ENCODE results near the gene TNNI2.

TNNI2 gene

GRCh38 chr11:1877211-1878136 lies 38.7 kb downstream of the TNNI2 start:
- DNase-seq (ENCODE audit: extremely low read depth, low read depth), result no peak
- TF ChIP-seq, protein P1, sequence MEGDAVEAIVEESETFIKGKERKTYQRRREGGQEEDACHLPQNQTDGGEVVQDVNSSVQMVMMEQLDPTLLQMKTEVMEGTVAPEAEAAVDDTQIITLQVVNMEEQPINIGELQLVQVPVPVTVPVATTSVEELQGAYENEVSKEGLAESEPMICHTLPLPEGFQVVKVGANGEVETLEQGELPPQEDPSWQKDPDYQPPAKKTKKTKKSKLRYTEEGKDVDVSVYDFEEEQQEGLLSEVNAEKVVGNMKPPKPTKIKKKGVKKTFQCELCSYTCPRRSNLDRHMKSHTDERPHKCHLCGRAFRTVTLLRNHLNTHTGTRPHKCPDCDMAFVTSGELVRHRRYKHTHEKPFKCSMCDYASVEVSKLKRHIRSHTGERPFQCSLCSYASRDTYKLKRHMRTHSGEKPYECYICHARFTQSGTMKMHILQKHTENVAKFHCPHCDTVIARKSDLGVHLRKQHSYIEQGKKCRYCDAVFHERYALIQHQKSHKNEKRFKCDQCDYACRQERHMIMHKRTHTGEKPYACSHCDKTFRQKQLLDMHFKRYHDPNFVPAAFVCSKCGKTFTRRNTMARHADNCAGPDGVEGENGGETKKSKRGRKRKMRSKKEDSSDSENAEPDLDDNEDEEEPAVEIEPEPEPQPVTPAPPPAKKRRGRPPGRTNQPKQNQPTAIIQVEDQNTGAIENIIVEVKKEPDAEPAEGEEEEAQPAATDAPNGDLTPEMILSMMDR (IDR thresholded peaks at IDR 0.05; ENCODE audit: low read depth, low read length), result no peak

- TF ChIP-seq, protein P1 (IDR thresholded peaks at IDR 0.05; ENCODE audit: low read depth, low read length), result no peak
These were observed 39.6 kb downstream of the TNNI2 start for GRCh38 chr11:1878137-1879031.

DNA sequence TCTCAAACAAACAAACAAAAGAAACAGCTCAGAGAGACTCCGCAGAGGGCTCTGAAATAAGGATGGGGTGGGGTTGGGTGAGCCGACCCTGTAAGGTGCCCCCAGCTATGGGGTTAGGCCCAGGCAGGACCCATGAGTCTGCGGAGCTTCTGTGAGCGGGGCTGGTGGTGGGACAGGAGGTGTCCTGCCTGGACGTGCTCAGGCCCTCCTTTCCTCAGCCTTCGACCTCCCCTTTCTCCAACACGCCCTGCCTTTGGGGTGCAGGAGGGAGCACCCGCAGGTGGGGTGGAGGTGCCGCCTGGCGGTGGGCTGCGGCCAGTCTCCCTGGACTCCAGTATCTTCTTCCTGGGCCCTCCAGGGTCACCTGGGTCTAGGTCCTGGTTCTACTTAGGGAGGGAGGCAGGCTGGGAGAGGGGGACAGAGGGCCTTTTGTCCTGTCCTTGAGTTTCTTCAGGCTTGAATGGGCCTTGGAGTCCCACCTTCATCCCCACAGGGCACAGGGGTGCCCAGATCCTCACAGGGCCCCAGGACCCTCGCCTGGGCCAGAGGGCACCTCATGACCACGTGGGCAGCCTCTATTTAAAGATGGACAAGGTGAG lies 40.7 kb downstream of the TNNI2 start:
- TF ChIP-seq, protein P1 (IDR thresholded peaks at IDR 0.05; ENCODE audit: low read depth, low read length), result no peak
- DNase-seq (ENCODE audit: extremely low read depth, low read depth), result no peak

More at GRCh38 chr11:1878137-1879031, 39.6 kb downstream of the TNNI2 start:
- DNase-seq (ENCODE audit: extremely low read depth, low read depth), result no peak

GRCh38 chr11:1879941-1880720 lies 41.4 kb downstream of the TNNI2 start:
- TF ChIP-seq, protein P1 (IDR thresholded peaks at IDR 0.05; ENCODE audit: low read depth, low read length), result no peak
- DNase-seq (ENCODE audit: extremely low read depth, low read depth), result no peak

GRCh38 chr11:1880746-1881441 lies 42.1 kb downstream of the TNNI2 start:
- TF ChIP-seq, protein P1 (IDR thresholded peaks at IDR 0.05; ENCODE audit: low read depth, low read length), result no peak
- no peak for DNase-seq (ENCODE audit: extremely low read depth, low read depth)

Data from AG09319 (cell line).